COLO668 (cell line): ENCODE measurements around the gene DTX1.
"Not testable (repeated sequence)": the region's sequence is repeated elsewhere in the genome, so short reads cannot be mapped to it uniquely, and the experiment has no call there.

Experiments
- DNase-seq: peaks from one replicate; lab custom pipeline; 2025; ENCODE audit not compliant: unreplicated experiment; lab: John Stamatoyannopoulos, UW

Gene DTX1

DNA sequence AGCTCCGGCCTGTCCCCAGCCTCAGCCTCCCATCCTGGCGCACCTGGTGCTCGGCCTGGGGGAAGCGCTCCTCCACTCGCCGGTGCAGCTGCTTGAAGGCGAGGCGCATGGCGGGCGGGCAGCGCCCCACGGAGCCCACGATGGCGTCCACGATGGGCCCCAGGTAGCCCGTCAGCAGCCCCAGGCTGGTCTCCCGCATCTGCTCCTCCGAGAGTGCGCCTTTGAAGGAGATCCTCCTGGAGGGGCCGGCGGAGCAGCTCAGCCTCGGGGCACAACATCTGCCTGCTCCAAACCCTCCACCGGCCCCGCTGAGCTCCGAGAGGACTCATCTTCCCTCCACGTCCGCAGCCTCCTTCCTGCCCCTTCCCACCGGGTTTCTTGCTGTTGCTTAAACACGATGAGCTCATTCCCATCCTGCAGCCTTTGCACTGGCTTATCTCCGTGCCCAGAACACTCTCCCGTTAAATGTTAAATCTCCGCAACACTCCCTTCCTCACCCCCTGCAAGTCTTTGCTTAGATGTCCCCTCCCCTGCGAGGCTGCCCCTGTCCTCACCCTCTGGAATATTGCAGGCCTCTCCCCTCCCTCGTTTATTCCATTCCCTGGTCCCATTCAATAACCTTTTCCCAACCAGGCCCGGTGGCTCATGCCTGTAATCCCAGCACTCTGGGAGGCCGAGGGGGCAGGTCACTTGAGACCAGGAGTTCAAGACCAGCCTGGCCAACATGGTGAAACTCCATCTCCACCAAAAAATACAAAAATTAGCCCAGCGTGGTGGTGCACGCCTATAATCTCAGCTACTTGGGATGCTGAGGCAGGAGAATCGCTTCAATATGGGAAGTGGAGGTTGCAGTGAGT lies 55.7 kb downstream of the DTX1 start:
- DNase-seq, result no peak

DNA sequence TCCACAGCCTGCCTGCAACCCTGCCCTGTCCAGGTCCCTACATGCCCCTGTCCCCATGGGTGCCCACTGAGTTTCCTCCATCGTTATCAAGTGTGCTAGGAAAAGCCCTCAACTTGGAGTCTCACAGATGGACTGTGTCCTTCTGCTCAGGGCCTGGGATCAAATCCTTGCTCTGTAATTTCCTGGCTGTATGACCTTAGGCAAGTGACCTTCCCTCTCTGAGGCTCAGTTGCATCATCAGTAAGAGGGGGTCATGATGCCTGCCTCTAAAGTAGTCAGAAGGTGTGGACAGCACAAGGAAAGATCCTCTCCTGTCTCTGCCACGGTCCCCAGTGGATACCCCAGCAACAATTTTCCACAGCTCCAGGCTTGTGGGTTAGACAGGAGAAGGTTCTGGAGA lies 56.9 kb downstream of the DTX1 start:
- no peak for DNase-seq

DNA sequence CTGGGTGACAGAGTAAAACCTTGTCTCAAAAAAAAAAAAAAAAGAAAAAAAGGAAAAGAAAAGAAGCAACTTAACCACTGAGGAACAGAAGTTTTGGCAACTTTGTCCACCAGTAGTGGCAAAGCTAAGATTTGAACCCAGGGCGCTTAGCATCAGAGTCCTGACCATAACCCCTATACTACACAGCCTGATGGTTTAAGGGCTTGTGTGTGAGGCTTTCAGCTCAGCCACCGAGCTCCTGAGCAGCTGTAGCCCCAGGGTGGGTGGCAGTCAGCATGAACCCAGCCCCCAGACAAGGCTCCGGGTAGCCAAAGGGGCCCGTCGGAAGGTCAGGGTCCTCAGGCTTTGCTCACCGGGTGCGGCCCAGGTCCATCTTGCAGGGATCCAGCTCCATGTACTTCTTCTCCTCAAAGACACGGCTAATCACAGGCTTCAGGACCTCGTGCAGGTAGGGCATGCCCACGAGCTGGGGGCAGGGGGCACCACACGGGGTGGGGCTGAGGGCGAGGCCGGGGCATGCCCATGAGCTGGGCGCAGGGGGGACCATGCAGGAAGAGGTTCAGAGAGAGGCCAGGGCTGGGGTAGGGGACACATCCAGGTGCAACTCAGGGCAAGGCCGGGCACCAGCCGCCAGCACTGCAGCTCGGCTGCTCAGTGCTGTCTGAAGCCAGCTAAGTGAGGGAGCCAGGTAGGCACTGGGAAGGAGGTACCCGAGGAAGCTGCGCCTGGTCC lies 58.1 kb downstream of the DTX1 start:
- no peak for DNase-seq

- no peak for DNase-seq
Observed at GRCh38 chr12:113115455-113116126, 59.1 kb downstream of the DTX1 start.

GRCh38 chr12:113116875-113117274 lies 60.3 kb downstream of the DTX1 start:
- DNase-seq, result peak; percentile 66

DNA sequence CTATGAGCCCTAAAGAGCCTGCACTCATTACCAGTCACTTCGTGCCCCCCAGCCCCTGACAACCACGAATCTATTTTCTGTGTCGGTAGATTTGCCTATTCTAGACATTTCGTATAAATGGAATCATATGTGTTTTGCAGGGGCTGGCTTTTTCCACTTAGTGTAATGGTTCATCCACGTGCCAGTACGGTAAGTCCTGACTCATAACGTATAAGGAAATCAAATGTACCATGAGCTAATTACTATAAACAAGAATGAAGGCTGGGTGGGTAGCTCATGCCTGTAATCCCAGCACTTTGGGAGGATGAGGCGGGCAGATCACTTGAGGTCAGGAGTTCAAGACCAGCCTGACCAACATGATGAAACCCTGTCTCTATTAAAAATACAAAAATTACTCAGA lies 61.2 kb downstream of the DTX1 start:
- DNase-seq, result not testable (repeated sequence)

- DNase-seq, result no peak
Observed at GRCh38 chr12:113118142-113118541, 61.6 kb downstream of the DTX1 start.

DNA sequence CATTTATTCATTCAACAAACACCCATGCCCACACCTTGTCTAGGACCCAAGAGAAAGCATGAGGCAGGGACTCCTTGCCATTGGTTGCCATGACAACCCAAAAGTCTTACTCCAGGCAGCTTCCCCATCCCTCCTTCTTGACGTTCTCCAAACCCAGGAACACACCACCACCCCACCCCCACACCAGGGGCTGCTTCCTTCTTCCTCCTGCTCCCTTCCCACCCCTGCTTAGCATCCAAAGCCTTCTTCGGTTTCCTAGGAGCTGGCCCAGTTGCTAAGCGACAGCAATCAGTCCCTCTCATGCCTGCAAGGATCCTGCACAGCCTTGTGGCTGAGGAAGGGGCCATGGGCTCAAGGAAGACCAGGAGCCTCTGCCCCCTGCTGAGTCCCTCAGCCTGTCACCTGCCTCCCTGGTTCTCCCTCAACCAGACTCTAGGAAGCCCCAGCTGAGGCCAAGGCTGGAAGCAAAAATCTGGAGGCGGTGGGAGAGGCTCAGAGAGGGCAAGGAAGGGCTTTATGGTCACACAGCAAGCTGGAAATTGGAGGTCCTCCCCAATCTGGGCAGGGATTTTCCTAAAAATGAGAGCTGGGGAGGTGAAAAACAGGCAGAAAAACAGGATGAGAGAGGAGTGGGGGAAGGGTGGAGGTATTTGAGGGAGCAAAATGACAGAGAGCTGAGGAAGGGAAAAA lies 63.6 kb downstream of the DTX1 start:
- DNase-seq, result peak; percentile 51

- DNase-seq, result peak; percentile 88
Observed at GRCh38 chr12:113120670-113121370, 64.3 kb downstream of the DTX1 start.

GRCh38 chr12:113127791-113128199 lies 71.3 kb downstream of the DTX1 start:
- peak; percentile 66 for DNase-seq

DNA sequence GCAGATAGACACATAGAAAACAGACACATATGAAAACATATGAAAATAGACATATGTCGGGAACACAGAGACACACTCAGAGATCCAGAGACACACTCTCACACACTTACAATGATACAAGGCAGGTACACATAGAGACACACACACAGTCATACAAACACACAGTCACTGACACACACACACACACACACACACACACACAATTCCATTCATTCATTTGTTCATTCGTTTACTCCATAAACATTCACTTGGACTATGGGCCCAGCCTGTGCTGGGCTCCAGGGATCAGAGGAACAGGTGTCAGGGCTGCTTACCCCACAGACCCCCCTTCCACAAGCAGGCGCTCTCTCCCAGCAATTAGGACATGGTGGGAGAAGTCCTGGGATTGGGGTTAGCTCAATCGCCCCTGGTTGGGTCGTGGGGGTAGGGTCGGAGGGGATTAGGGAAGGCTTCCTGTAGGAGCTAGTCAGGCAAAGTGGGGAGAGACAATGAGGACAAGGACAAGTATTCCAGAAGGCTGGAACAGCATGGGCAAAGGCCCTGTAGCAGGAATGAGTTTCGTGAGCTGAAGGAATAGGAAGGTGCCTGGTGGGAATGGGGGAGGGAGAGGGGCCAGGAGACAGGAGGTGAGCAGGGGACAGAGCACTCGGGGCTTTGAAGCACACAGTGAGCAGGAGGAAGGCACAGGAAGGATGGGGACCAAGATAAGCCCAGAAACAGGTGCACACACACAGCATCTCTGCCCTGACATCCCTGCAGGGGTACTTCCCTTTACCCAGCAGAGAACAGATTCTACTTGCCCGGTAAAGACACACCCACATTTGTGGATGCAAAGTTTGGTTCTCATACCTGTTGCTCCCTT lies 72.5 kb downstream of the DTX1 start:
- DNase-seq, result no peak

DNA sequence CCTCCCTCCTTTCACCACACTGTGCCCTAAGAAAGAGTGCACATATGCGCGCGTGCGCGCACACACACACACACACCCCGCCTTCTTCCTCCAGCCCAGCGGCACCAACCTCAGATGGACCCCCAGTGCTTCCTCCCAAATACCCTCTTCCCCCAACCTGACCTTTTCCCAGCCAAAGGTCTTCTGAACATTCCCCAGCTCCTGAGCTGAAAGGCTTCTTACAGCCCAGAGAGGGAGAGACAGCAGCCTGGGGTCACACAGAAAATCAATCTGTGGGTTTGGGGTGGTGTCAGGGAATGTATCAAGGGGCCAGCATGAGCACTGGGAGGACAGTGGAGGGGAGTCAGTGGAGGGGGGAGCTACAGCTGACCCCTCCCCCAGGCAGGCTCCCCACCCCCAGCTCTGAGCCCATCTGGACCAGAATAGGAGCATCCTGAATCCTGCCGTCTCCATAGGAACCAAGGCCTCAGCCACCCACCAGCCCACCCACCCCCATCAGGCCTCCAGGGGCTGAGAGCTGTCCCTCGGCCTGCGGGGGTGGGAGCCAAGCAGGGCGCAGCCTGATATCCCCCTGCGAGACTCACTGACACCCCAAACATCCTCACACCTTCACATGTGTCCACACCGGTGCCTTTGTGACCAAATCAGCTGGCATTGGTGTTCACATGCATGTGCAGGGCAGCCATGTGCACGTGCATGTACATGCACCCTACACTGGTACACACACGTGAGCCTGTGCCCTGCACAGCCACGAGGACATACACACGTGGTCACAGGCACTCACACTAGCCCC lies 73.3 kb downstream of the DTX1 start:
- DNase-seq, result no peak

GRCh38 chr12:113130457-113131135 lies 74.1 kb downstream of the DTX1 start:
- peak; percentile 80 for DNase-seq

GRCh38 chr12:113131556-113131955 lies 75.0 kb downstream of the DTX1 start:
- peak; percentile 27 for DNase-seq

DNA sequence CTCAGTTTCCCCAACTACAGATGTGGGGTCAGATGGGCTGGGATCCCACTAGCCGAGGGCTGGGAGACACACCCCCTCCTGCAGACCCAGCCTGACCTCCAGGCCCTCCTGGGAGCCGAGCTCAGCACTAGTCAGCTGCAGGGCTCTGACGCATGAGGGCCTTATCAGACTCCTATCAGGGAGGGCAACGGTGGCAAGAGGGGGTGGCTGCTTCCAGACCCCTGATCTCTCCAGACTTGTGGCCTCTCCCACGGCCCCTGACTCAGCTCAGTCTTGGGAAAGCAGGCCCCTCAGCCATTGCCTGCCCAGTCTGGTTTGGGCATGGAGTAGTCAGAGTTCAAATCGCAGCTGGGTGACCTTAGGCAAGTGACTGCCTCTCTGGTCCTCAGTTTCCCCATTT lies 76.5 kb downstream of the DTX1 start:
- no peak for DNase-seq

DNA sequence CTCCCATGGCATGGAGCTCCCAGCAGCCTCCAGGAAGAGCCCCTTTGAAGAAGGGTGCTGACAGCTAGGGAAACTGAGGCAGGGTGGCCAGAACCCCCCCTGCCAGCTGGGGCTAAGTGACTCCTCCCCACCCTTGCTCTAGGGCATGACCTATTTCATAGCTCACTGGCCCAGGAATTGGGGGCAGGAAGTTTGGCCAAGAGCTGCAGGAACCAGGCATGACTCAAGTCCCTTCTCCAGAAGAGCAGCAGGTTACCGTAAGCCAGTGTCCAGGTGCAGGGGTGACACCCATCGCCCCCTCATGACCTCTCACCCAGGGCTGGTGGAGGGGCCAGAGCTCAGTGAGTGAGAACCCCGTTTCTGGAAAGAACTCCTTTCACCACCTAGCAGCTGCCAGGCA lies 77.1 kb downstream of the DTX1 start:
- DNase-seq, result no peak

GRCh38 chr12:113134071-113134470 lies 77.5 kb downstream of the DTX1 start:
- peak; percentile 60 for DNase-seq

DNA sequence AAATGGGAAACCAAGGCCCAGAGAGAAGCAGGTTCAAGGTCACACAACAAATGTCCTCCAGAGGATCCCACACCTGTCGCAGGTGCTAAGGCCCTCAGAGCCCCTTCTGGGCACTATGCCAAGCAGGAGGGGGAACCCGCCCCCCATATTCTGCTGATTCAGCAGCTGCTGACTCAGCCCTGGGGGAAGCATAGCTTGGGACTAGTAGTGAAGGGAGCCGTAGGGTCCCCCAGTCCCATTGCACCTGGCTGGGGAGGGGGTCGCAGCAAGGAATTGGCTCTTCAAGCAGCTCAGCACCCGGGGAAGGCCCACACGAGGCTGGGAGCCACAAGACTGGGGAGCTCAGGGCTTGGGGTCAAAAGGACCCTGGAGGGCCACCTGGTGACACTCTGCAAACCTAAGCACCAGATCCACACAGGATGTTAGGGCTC lies 78.0 kb downstream of the DTX1 start:
- peak; percentile 82 for DNase-seq
